Stimulated activated CD4-positive, alpha-beta T cell treated with anti-CD3 and anti-CD28 coated beads, Interleukin-4, amount 100 ng/mL, for 24 hours (primary cell): ENCODE data around the gene INSYN1.

ENCODE experiments used
- DNase-seq: peaks from one replicate; pipeline ENCODE4 v3.0.0-alpha.2; 2020

Gene INSYN1

GRCh38 chr15:73773428-73773827 is 20.3 kb upstream of the INSYN1 start:
- DNase-seq = no peak

- DNase-seq = no peak
Observed at GRCh38 chr15:73771385-73772045, 18.4 kb upstream of the INSYN1 start.

GRCh38 chr15:73770050-73770449 is 16.9 kb upstream of the INSYN1 start:
- no peak for DNase-seq

GRCh38 chr15:73767806-73768501 is 14.8 kb upstream of the INSYN1 start:
- no peak for DNase-seq

- DNase-seq = no peak
Observed at GRCh38 chr15:73766598-73766997, 13.4 kb upstream of the INSYN1 start.

GRCh38 chr15:73765778-73766177 is 12.6 kb upstream of the INSYN1 start:
- no peak for DNase-seq

GRCh38 chr15:73763931-73764330 is 10.8 kb upstream of the INSYN1 start:
- no peak for DNase-seq

- no peak for DNase-seq
Observed at GRCh38 chr15:73760330-73761329, 7.5 kb upstream of the INSYN1 start.

- no peak for DNase-seq
Observed at GRCh38 chr15:73758461-73758860, 5.3 kb upstream of the INSYN1 start.

GRCh38 chr15:73757571-73757970 is 4.4 kb upstream of the INSYN1 start:
- no peak for DNase-seq

GRCh38 chr15:73756947-73757513 is 3.9 kb upstream of the INSYN1 start:
- DNase-seq = no peak

- DNase-seq = no peak
Observed at GRCh38 chr15:73756390-73756789, 3.2 kb upstream of the INSYN1 start.

GRCh38 chr15:73755946-73756345 is 2.8 kb upstream of the INSYN1 start:
- DNase-seq = no peak

- DNase-seq = no peak
Observed at GRCh38 chr15:73755481-73755880, 2.3 kb upstream of the INSYN1 start.

- DNase-seq = no peak
Observed at GRCh38 chr15:73754461-73754860, 1.3 kb upstream of the INSYN1 start.

- no peak for DNase-seq
Observed at GRCh38 chr15:73752806-73753193, 351 bp downstream of the INSYN1 start.

GRCh38 chr15:73751899-73752805 is 999 bp downstream of the INSYN1 start:
- no peak for DNase-seq

- no peak for DNase-seq
Observed at GRCh38 chr15:73751511-73751898, 1.6 kb downstream of the INSYN1 start.

- DNase-seq = no peak
Observed at GRCh38 chr15:73750951-73751350, 2.2 kb downstream of the INSYN1 start.

GRCh38 chr15:73750438-73750837 is 2.7 kb downstream of the INSYN1 start:
- DNase-seq = no peak

- DNase-seq = no peak
Observed at GRCh38 chr15:73749971-73750370, 3.2 kb downstream of the INSYN1 start.

GRCh38 chr15:73749533-73749932 is 3.6 kb downstream of the INSYN1 start:
- DNase-seq = no peak
